HL-60 (cell line): Measurements from ENCODE around the gene CORO1A.
A peak's percentile ranks its signal among the peaks of the same experiment; 100 is the strongest.

Experiments
- DNase-seq, 2 experiments: peaks; one replicate each; pipeline ENCODE4 v3.0.0-alpha.2; 2010 to 2020; ENCODE audit warnings: low read depth in 1 of 2, low spot score in 1 of 2
- H3K27ac ChIP-seq: fragments of 250-450 bp; sonication (Bioruptor Pico); replicated peaks from 2 replicates; pipeline ENCODE4 v1.5.1; 2020; ENCODE audit warnings: mild to moderate bottlenecking, moderate library complexity
- H3K27me3 ChIP-seq: fragments of 250-450 bp; sonication (Bioruptor Pico); 2 replicates; pipeline ENCODE4 v1.5.1; 2021; ENCODE audit warnings: mild to moderate bottlenecking, moderate library complexity; ENCODE audit not compliant: insufficient read depth, poor library complexity, severe bottlenecking
- H3K4me3 ChIP-seq: replicated peaks from 2 replicates; pipeline ENCODE4 v1.5.1; 2011; ENCODE audit warnings: mild to moderate bottlenecking, control low read depth, low read length; ENCODE audit not compliant: insufficient read depth
- CTCF ChIP-seq: IDR thresholded peaks from one replicate; pipeline ENCODE4 v1.5.1; 2011; ENCODE audit warnings: low read length, control low read depth, inconsistent platforms; ENCODE audit not compliant: insufficient read depth
- GABPA ChIP-seq: IDR thresholded peaks from 2 replicates; pipeline ENCODE4 v1.6.1; 2012; ENCODE audit warnings: low read depth
- POLR2AphosphoS5 ChIP-seq: IDR thresholded peaks from 2 replicates; pipeline ENCODE4 v1.6.1; 2012; ENCODE audit warnings: low read depth
- REST ChIP-seq: IDR thresholded peaks from 2 replicates; pipeline ENCODE4 v1.6.1; 2012; ENCODE audit warnings: low read depth; ENCODE audit not compliant: insufficient replicate concordance
- SPI1 ChIP-seq: IDR thresholded peaks from 2 replicates; pipeline ENCODE4 v1.6.1; 2012; ENCODE audit warnings: low read depth, mild to moderate bottlenecking, borderline replicate concordance

Gene CORO1A

GRCh38 chr16:30143347-30143702 is 40.1 kb upstream of the CORO1A start:
- DNase-seq = no peak
- Histone ChIP-seq H3K4me3 (no peak overlapping the region), H3K27me3 (no peaks in the 10 kb centered on the region), H3K27ac (peak overlapping the region; percentile 29; the same call in 1 of the 2 replicates)
- TF ChIP-seq GABPA = no peak
- no peak for TF ChIP-seq SPI1
- no peak for TF ChIP-seq POLR2AphosphoS5

- no peak for DNase-seq
- no peak for TF ChIP-seq REST
- no peak for TF ChIP-seq SPI1
- TF ChIP-seq GABPA = no peak
- no peak for TF ChIP-seq CTCF
- TF ChIP-seq POLR2AphosphoS5 = no peak
- H3K27me3 ChIP-seq = no peaks in the 10 kb centered on the region
- H3K4me3 ChIP-seq = no peak overlapping the region
- H3K27ac ChIP-seq = no peak overlapping the region
These were observed 39.4 kb upstream of the CORO1A start for GRCh38 chr16:30144017-30144416.

- TF ChIP-seq SPI1 (no peak), POLR2AphosphoS5 (no peak), GABPA (no peak), REST (no peak), CTCF (no peak)
- Histone ChIP-seq H3K27ac (no peak overlapping the region), H3K4me3 (no peak overlapping the region), H3K27me3 (no peaks in the 10 kb centered on the region)
- no peak for DNase-seq
These were observed 38.5 kb upstream of the CORO1A start for GRCh38 chr16:30144917-30145316.

- TF ChIP-seq POLR2AphosphoS5 (no peak), REST (no peak), SPI1 (no peak), GABPA (no peak), CTCF (no peak)
- no peak overlapping the region for H3K4me3 ChIP-seq
- no peak for DNase-seq
- H3K27ac ChIP-seq = no peak overlapping the region
- H3K27me3 ChIP-seq = no peaks in the 10 kb centered on the region
These were observed 37.7 kb upstream of the CORO1A start for GRCh38 chr16:30145657-30146056.
